DOHH2 (cell line): ENCODE data around the gene SRC.

ENCODE experiments used
- H3F3A ChIP-seq: fragments of 200-600 bp; sonication (generic), shearing (Covaris generic); 2 replicates; pipeline ENCODE4 v1.6.0; 2016; ENCODE audit warnings: antibody characterized with exemption, mild to moderate bottlenecking; ENCODE audit not compliant: control insufficient read depth, insufficient read depth
- H3K27ac ChIP-seq: fragments of 200-600 bp; sonication (generic); 2 replicates; pipeline ENCODE4 v1.5.1; 2014; ENCODE audit warnings: low read depth, mild to moderate bottlenecking, low read length, moderate library complexity
- H3K27me3 ChIP-seq: fragments of 200-600 bp; sonication (generic); 2 replicates; pipeline ENCODE4 v1.6.1; 2014; ENCODE audit warnings: mild to moderate bottlenecking, low read length, mixed read lengths; ENCODE audit not compliant: control insufficient read depth
- H3K36me3 ChIP-seq: fragments of 200-600 bp; sonication (generic); 2 replicates; pipeline ENCODE4 v1.6.1; 2014; ENCODE audit warnings: mild to moderate bottlenecking, low read length, moderate library complexity, mixed read lengths; ENCODE audit not compliant: control insufficient read depth
- H3K4me1 ChIP-seq: fragments of 200-600 bp; sonication (generic); 2 replicates; pipeline ENCODE4 v1.6.1; 2014; ENCODE audit warnings: mild to moderate bottlenecking, low read length, mixed read lengths; ENCODE audit not compliant: control insufficient read depth
- H3K4me2 ChIP-seq: fragments of 200-600 bp; sonication (generic); 2 replicates; pipeline ENCODE4 v1.6.0; 2014; ENCODE audit warnings: mild to moderate bottlenecking, low read length, moderate library complexity
- H3K4me3 ChIP-seq: fragments of 200-600 bp; sonication (generic); 2 replicates; pipeline ENCODE4 v1.5.1; 2014; ENCODE audit warnings: mild to moderate bottlenecking, low read length, mixed read lengths
- H3K79me2 ChIP-seq: fragments of 200-600 bp; sonication (generic); 2 replicates; pipeline ENCODE4 v1.6.1; 2014; ENCODE audit warnings: mild to moderate bottlenecking, low read length, mixed read lengths; ENCODE audit not compliant: control insufficient read depth
- H3K9me2 ChIP-seq: fragments of 200-600 bp; sonication (generic); replicated peaks from 2 replicates; pipeline ENCODE4 v1.6.1; 2014; ENCODE audit warnings: mild to moderate bottlenecking, low read length, mixed read lengths; ENCODE audit not compliant: control insufficient read depth
- H3K9me3 ChIP-seq: fragments of 200-600 bp; sonication (generic); 2 replicates; pipeline ENCODE4 v1.6.1; 2014; ENCODE audit warnings: antibody characterized with exemption, low read length, mixed read lengths; ENCODE audit not compliant: control insufficient read depth, insufficient read depth
- H4K20me1 ChIP-seq: fragments of 200-600 bp; sonication (generic); 2 replicates; pipeline ENCODE4 v1.6.0; 2014; ENCODE audit warnings: low read depth, mild to moderate bottlenecking, antibody characterized with exemption, low read length, moderate library complexity; ENCODE audit not compliant: control insufficient read depth, insufficient read depth
- CTCF ChIP-seq: fragments of 200-600 bp; sonication (generic); IDR thresholded peaks from one replicate; pipeline ENCODE4 v1.5.1; 2014; ENCODE audit warnings: antibody characterized with exemption, mild to moderate bottlenecking, low read depth, low read length; ENCODE audit not compliant: poor library complexity, severe bottlenecking
- EZH2phosphoT487 ChIP-seq: fragments of 200-600 bp; sonication (generic); IDR thresholded peaks from 2 replicates; pipeline ENCODE4 v1.6.1; 2017; ENCODE audit warnings: borderline replicate concordance, mild to moderate bottlenecking, antibody characterized with exemption, low read length, moderate library complexity, mixed read lengths

Gene SRC

GRCh38 chr20:37377346-37378081, 31.6 kb downstream of the SRC start:
- Histone ChIP-seq H3K79me2 (no peaks in the 10 kb centered on the region), H3K27me3 (peaks cover 8% of the 10 kb centered on the region), H3K4me3 (no peak overlapping the region), H3K27ac (no peak overlapping the region), H3K4me2 (no peak overlapping the region), H3K9me3 (no peaks in the 10 kb centered on the region), H4K20me1 (0 out of 2 replicates have a peak, but pooled peaks cover 6% of the 10 kb centered on the region), H3K4me1 (peaks cover 11% of the 10 kb centered on the region; the same call in 1 of the 2 replicates), H3K36me3 (no peaks in the 10 kb centered on the region), H3K9me2 (no peaks in the 10 kb centered on the region), H3F3A (no peaks in the 10 kb centered on the region)
- TF ChIP-seq CTCF (no peak), EZH2phosphoT487 (no peak)

GRCh38 chr20:37378420-37378784, 32.5 kb downstream of the SRC start:
- H3F3A ChIP-seq: no peaks in the 10 kb centered on the region
- TF ChIP-seq EZH2phosphoT487: no peak
- no peak for TF ChIP-seq CTCF
- no peak overlapping the region for H3K4me2 ChIP-seq
- peaks cover 12% of the 10 kb centered on the region for H3K27me3 ChIP-seq
- H3K9me2 ChIP-seq: no peaks in the 10 kb centered on the region
- H3K9me3 ChIP-seq: no peaks in the 10 kb centered on the region
- no peaks in the 10 kb centered on the region for H3K79me2 ChIP-seq
- H3K4me3 ChIP-seq: no peak overlapping the region
- H4K20me1 ChIP-seq: 0 out of 2 replicates have a peak, but pooled peaks cover 6% of the 10 kb centered on the region
- H3K4me1 ChIP-seq: peaks cover 11% of the 10 kb centered on the region; the same call in 1 of the 2 replicates
- no peaks in the 10 kb centered on the region for H3K36me3 ChIP-seq
- H3K27ac ChIP-seq: no peak overlapping the region

- H3K9me2 ChIP-seq: no peaks in the 10 kb centered on the region
- 0 out of 2 replicates have a peak, but pooled peaks cover 6% of the 10 kb centered on the region for H4K20me1 ChIP-seq
- H3K4me3 ChIP-seq: no peak overlapping the region
- H3K27ac ChIP-seq: no peak overlapping the region
- no peaks in the 10 kb centered on the region for H3F3A ChIP-seq
- peaks cover 13% of the 10 kb centered on the region for H3K27me3 ChIP-seq
- no peaks in the 10 kb centered on the region for H3K36me3 ChIP-seq
- TF ChIP-seq EZH2phosphoT487 (no peak), CTCF (no peak)
- H3K79me2 ChIP-seq: no peaks in the 10 kb centered on the region
- H3K9me3 ChIP-seq: no peaks in the 10 kb centered on the region
- no peak overlapping the region for H3K4me2 ChIP-seq
- H3K4me1 ChIP-seq: peaks cover 11% of the 10 kb centered on the region; the same call in 1 of the 2 replicates
Observed at GRCh38 chr20:37378785-37379598, 33.1 kb downstream of the SRC start.
